ENCODE data around the gene SPDYE3. TPM values are rescaled to one million over a fixed set of nuclear protein-coding genes. Genes with fewer than 3 reads are reported as not detected.

Gene SPDYE3
- total RNA-seq, 6 experiments from 2014 or later, result not detected

DNA sequence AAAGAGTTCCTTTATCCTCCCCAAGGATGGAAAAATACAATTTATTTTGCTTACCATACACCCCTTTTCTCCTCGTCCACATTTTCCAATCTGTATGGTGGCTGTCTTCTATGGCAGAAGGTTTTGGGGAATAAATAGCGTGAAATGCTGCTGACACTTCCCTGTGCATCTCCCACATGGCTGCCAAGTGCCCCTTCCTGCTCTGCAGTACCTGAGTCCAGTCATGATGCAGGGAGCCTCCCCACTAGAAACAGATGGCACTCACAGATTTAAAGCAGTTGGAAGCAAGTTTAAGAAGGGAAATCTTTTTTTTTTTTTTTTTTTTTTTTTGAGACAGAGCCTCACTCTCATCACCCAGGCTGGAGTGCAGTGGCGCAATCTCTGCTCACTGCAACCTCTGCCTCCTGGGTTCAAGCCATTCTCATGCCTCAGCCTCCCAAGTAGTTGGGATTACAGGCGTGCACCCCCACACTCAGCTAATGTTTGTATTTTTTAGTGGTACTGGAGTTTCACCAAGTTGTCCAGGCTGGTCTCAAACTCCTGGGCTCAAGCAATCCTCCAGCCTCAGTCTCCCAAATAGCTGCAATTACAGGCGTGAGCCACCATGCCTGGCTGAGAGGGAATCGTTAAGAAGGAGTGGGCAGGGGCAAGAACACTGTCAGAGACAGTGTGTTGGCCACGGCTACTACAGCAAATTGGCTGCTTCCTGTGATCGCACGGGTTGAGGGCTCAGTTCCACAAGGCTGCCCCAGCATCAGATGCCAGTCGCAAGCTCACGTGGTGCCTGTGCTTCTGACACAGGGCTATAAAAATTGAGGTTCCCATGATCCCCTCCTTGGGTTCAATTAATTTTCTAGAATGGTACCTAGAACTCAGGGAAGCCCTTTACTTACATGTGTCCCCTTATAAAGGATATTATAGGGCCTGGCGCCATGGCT lies 60.4 kb downstream of the SPDYE3 start:
- no peak for DNase-seq
- Mint-ChIP-seq H3K36me3 (ENCODE audit: low read depth) (peaks cover 27% of the 10 kb centered on the region), H3K4me1 (ENCODE audit: low read depth) (no peaks in the 10 kb centered on the region; the same call in 1 of the 2 replicates), H3K27me3 (ENCODE audit: insufficient read depth) (peaks cover 2% of the 10 kb centered on the region; the same call in 1 of the 2 replicates), H3K27ac (no peak overlapping the region), H3K4me3 (no peak overlapping the region), H3K9me3 (no peaks in the 10 kb centered on the region)
- TF ChIP-seq, protein P1, sequence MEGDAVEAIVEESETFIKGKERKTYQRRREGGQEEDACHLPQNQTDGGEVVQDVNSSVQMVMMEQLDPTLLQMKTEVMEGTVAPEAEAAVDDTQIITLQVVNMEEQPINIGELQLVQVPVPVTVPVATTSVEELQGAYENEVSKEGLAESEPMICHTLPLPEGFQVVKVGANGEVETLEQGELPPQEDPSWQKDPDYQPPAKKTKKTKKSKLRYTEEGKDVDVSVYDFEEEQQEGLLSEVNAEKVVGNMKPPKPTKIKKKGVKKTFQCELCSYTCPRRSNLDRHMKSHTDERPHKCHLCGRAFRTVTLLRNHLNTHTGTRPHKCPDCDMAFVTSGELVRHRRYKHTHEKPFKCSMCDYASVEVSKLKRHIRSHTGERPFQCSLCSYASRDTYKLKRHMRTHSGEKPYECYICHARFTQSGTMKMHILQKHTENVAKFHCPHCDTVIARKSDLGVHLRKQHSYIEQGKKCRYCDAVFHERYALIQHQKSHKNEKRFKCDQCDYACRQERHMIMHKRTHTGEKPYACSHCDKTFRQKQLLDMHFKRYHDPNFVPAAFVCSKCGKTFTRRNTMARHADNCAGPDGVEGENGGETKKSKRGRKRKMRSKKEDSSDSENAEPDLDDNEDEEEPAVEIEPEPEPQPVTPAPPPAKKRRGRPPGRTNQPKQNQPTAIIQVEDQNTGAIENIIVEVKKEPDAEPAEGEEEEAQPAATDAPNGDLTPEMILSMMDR (IDR thresholded peaks at IDR 0.05), result no peak

DNA sequence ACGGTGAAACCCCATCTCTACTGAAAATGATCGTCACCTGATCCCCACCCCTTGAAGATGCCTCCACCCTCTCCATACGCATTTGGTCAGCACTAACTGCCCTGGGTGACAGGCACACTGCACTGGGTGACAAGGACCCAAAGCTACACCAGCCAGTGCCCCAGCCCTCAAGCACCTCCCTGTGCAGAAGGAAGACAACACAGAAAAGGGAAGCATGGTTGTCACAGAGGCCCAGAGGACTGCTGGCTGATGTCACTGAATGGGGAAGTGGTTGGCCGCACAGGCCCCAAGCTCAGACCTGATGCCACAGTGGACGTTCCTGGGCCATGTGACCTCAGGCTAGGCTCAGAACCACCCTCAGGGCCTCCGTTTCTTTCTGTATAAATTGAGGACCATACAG lies 61.6 kb downstream of the SPDYE3 start:
- DNase-seq, result no peak
- H3K4me3 Mint-ChIP-seq, result no peak overlapping the region
- H3K4me1 Mint-ChIP-seq (ENCODE audit: low read depth), result no peaks in the 10 kb centered on the region; the same call in 1 of the 2 replicates
- H3K36me3 Mint-ChIP-seq (ENCODE audit: low read depth), result peaks cover 15% of the 10 kb centered on the region; the same call in 1 of the 2 replicates
- H3K27me3 Mint-ChIP-seq (ENCODE audit: insufficient read depth), result peaks cover 2% of the 10 kb centered on the region; the same call in 1 of the 2 replicates
- H3K27ac Mint-ChIP-seq, result no peak overlapping the region
- TF ChIP-seq, protein P1 (IDR thresholded peaks at IDR 0.05), result no peak
- no peaks in the 10 kb centered on the region for H3K9me3 Mint-ChIP-seq

DNA sequence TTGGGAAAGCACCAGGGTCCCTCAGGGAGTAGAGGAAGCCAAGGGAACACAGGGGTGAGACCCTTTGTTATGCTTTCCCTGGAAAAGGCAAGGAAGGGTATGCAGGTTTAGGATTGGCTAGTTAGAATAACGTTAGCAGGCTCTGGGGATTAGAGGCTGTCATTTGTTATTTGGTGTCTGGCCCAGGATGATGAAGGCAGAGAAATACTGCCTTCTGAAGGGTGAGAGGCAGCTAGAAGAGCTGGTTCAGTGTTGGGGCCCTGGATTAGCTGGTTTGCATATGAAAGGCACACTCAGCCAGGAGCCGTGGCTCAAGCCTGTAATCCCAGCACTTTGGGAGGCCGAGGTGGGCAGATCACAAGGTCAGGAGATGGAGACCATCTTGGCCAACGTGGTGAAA lies 62.8 kb downstream of the SPDYE3 start:
- Mint-ChIP-seq H3K27me3 (ENCODE audit: insufficient read depth) (peaks cover 4% of the 10 kb centered on the region; the same call in 1 of the 2 replicates), H3K36me3 (ENCODE audit: low read depth) (peaks cover 7% of the 10 kb centered on the region; the same call in 1 of the 2 replicates), H3K27ac (no peak overlapping the region), H3K9me3 (no peaks in the 10 kb centered on the region), H3K4me3 (no peak overlapping the region), H3K4me1 (ENCODE audit: low read depth) (no peaks in the 10 kb centered on the region; the same call in 1 of the 2 replicates)
- TF ChIP-seq, protein P1 (IDR thresholded peaks at IDR 0.05), result no peak
- no peak for DNase-seq

DNA sequence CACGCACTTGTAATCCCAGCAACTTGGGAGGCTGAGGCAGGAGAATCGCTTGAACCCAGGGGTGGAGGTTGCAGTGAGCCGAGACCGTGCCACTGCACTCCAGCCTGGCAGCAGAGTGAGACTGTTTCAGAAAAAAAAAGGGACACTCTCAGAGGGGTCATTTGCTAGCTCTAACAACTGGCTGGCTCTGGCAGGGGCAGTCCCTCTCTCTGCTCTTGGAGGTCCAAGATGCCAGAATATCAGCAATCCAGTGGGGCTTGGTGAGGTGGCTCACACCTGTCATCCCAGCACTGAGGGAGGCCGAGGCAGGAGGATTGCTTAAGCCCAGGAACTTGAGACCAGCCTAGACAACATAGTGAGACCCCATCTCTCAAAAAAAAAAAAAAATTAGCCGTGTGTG lies 63.2 kb downstream of the SPDYE3 start:
- Mint-ChIP-seq H3K27ac (no peak overlapping the region), H3K4me1 (ENCODE audit: low read depth) (no peaks in the 10 kb centered on the region; the same call in 1 of the 2 replicates), H3K4me3 (no peak overlapping the region), H3K27me3 (ENCODE audit: insufficient read depth) (peaks cover 6% of the 10 kb centered on the region), H3K9me3 (no peaks in the 10 kb centered on the region), H3K36me3 (ENCODE audit: low read depth) (peaks cover 4% of the 10 kb centered on the region; the same call in 1 of the 2 replicates)
- TF ChIP-seq, protein P1 (IDR thresholded peaks at IDR 0.05), result no peak
- no peak for DNase-seq

DNA sequence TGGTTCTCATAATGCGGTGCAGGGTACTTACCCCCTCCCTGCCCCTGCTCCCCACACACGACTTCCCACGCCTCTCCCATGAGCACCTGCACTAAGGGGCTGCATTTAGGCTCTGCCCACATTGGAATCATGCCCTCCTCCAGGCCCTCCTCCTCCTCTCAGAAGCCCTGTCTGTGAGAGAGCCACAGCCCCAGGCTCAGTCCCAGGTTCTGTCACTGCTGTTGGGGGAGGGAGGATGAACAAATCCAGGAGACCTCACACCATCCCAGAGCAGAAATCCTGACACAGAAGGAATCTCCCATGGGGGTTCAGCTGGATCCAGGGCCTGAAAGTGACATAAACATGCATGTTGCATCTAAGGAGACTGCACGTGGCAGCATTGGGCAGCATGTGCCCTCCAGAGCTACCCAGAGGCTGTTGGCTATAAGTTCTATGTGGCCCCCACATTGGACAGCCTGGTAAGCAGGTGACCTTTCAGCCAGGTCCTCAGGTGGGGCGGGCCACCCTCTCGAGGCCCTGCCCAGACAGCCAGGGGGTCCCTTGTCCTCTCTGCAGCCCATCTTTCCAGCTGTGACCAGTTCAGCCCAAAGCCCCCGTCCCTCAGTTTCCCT lies 64.2 kb downstream of the SPDYE3 start:
- H3K36me3 Mint-ChIP-seq (ENCODE audit: low read depth), result no peaks in the 10 kb centered on the region
- TF ChIP-seq, protein P1 (IDR thresholded peaks at IDR 0.05), result no peak
- H3K27me3 Mint-ChIP-seq (ENCODE audit: insufficient read depth), result peaks cover 6% of the 10 kb centered on the region
- peak overlapping the region; percentile 70 for H3K27ac Mint-ChIP-seq
- H3K4me3 Mint-ChIP-seq, result no peak overlapping the region
- DNase-seq, result no peak
- no peaks in the 10 kb centered on the region for H3K9me3 Mint-ChIP-seq
- H3K4me1 Mint-ChIP-seq (ENCODE audit: low read depth), result no peaks in the 10 kb centered on the region; the same call in 1 of the 2 replicates

Other genes with a start within 250 kb of the SPDYE3 start
- gene ZNF3, start 226.0 kb upstream of the SPDYE3 start, total RNA-seq (2021; fragmentation: NEBNext Ultra II Directional; extraction: Animal tissue kit (Norgen Biotek cat#: 25700)), result 10 to 100 TPM; 16.5 to 19.4 (median 18.3) TPM
- 100 to 1,000 TPM; 253 to 334 (median 302) TPM for gene COPS6, start 218.7 kb upstream of the SPDYE3 start, total RNA-seq (2021; fragmentation: NEBNext Ultra II Directional; extraction: Animal tissue kit (Norgen Biotek cat#: 25700))
- gene MCM7, start 206.3 kb upstream of the SPDYE3 start, total RNA-seq (2021; fragmentation: NEBNext Ultra II Directional; extraction: Animal tissue kit (Norgen Biotek cat#: 25700)), result 100 to 1,000 TPM in 5 of 6 experiments, 10 to 100 TPM in 1; 70.9 to 139 (median 124) TPM
- 10 to 100 TPM; 20.2 to 24.5 (median 21.9) TPM for gene AP4M1, start 206.1 kb upstream of the SPDYE3 start, total RNA-seq (2021; fragmentation: NEBNext Ultra II Directional; extraction: Animal tissue kit (Norgen Biotek cat#: 25700))
- gene TAF6, start 188.3 kb upstream of the SPDYE3 start, total RNA-seq (2021; fragmentation: NEBNext Ultra II Directional; extraction: Animal tissue kit (Norgen Biotek cat#: 25700)), result 10 to 100 TPM; 66.4 to 78.6 (median 77.4) TPM
- 10 to 100 TPM; 24.4 to 32.4 (median 26.3) TPM for gene CNPY4, start 188.1 kb upstream of the SPDYE3 start, total RNA-seq (2021; fragmentation: NEBNext Ultra II Directional; extraction: Animal tissue kit (Norgen Biotek cat#: 25700))
- gene MBLAC1, start 180.7 kb upstream of the SPDYE3 start, total RNA-seq (2021; fragmentation: NEBNext Ultra II Directional; extraction: Animal tissue kit (Norgen Biotek cat#: 25700)), result 1 to 10 TPM; 2.3 to 3.0 (median 2.5) TPM
- 100 to 1,000 TPM in 5 of 6 experiments, 10 to 100 TPM in 1; 99.5 to 137 (median 110) TPM for gene LAMTOR4, start 158.8 kb upstream of the SPDYE3 start, total RNA-seq (2021; fragmentation: NEBNext Ultra II Directional; extraction: Animal tissue kit (Norgen Biotek cat#: 25700))
- 10 to 100 TPM; 19.1 to 23.4 (median 21.7) TPM for gene TRAPPC14, start 149.0 kb upstream of the SPDYE3 start, total RNA-seq (2021; fragmentation: NEBNext Ultra II Directional; extraction: Animal tissue kit (Norgen Biotek cat#: 25700))
- 1 to 10 TPM; 5.1 to 8.6 (median 7.1) TPM for gene GAL3ST4, start 139.1 kb upstream of the SPDYE3 start, total RNA-seq (2021; fragmentation: NEBNext Ultra II Directional; extraction: Animal tissue kit (Norgen Biotek cat#: 25700))
- 1 to 10 TPM in 3 of 6 experiments, under 1 TPM in 3; 0.57 to 1.4 (median 0.86) TPM for gene GPC2, start 130.3 kb upstream of the SPDYE3 start, total RNA-seq (2021; fragmentation: NEBNext Ultra II Directional; extraction: Animal tissue kit (Norgen Biotek cat#: 25700))
- gene STAG3, start 129.8 kb upstream of the SPDYE3 start, total RNA-seq (2021; fragmentation: NEBNext Ultra II Directional; extraction: Animal tissue kit (Norgen Biotek cat#: 25700)), result under 1 TPM; 0.24 to 0.91 (median 0.43) TPM
- under 1 TPM in 4 of 6 experiments, not detected in 2; 0.51 to 0.87 (median 0.61) TPM for gene PVRIG, start 87.8 kb upstream of the SPDYE3 start, total RNA-seq (2021; fragmentation: NEBNext Ultra II Directional; extraction: Animal tissue kit (Norgen Biotek cat#: 25700))
- 10 to 100 TPM in 4 of 6 experiments, 1 to 10 TPM in 2; 7.0 to 12.6 (median 10.6) TPM for gene PILRB, start 50.4 kb downstream of the SPDYE3 start, total RNA-seq (2021; fragmentation: NEBNext Ultra II Directional; extraction: Animal tissue kit (Norgen Biotek cat#: 25700))
- under 1 TPM in 4 of 6 experiments, not detected in 2; 0.30 to 0.34 (median 0.31) TPM for gene PILRA, start 65.8 kb downstream of the SPDYE3 start, total RNA-seq (2021; fragmentation: NEBNext Ultra II Directional; extraction: Animal tissue kit (Norgen Biotek cat#: 25700))
- gene ZCWPW1, start 121.0 kb downstream of the SPDYE3 start, total RNA-seq (2021; fragmentation: NEBNext Ultra II Directional; extraction: Animal tissue kit (Norgen Biotek cat#: 25700)), result 1 to 10 TPM in 4 of 6 experiments, under 1 TPM in 2; 0.55 to 1.7 (median 1.2) TPM
- 10 to 100 TPM; 38.7 to 42.9 (median 41.2) TPM for gene MEPCE, start 122.1 kb downstream of the SPDYE3 start, total RNA-seq (2021; fragmentation: NEBNext Ultra II Directional; extraction: Animal tissue kit (Norgen Biotek cat#: 25700))
- 10 to 100 TPM; 22.9 to 33.6 (median 26.5) TPM for gene PPP1R35, start 128.8 kb downstream of the SPDYE3 start, total RNA-seq (2021; fragmentation: NEBNext Ultra II Directional; extraction: Animal tissue kit (Norgen Biotek cat#: 25700))
- 1 to 10 TPM in 3 of 6 experiments, under 1 TPM in 3; 0.66 to 1.6 (median 1.0) TPM for gene SPACDR, start 156.6 kb downstream of the SPDYE3 start, total RNA-seq (2021; fragmentation: NEBNext Ultra II Directional; extraction: Animal tissue kit (Norgen Biotek cat#: 25700))
- 10 to 100 TPM; 50.6 to 54.5 (median 51.7) TPM for gene TSC22D4, start 171.5 kb downstream of the SPDYE3 start, total RNA-seq (2021; fragmentation: NEBNext Ultra II Directional; extraction: Animal tissue kit (Norgen Biotek cat#: 25700))
- gene NYAP1, start 176.2 kb downstream of the SPDYE3 start, total RNA-seq (2021; fragmentation: NEBNext Ultra II Directional; extraction: Animal tissue kit (Norgen Biotek cat#: 25700)), result under 1 TPM; 0.50 to 0.99 (median 0.86) TPM
- gene AGFG2, start 231.5 kb downstream of the SPDYE3 start, total RNA-seq (2021; fragmentation: NEBNext Ultra II Directional; extraction: Animal tissue kit (Norgen Biotek cat#: 25700)), result 10 to 100 TPM; 14.4 to 21.4 (median 18.9) TPM

Data from HFFc6 (cell line).